HFFc6 (cell line): ENCODE measurements around the gene IL4I1. TPM values are rescaled to one million over a fixed set of nuclear protein-coding genes. Genes with fewer than 3 reads are reported as not detected.

Source experiments
- DNase-seq: peaks from one replicate; pipeline ENCODE4 v3.0.0-alpha.2; 2018
- H3K27ac Mint-ChIP-seq: 2 replicates; pipeline ENCODE4 v1.8.0; 2020; ENCODE audit warnings: mild to moderate bottlenecking, mixed read lengths
- H3K27me3 Mint-ChIP-seq: 2 replicates; pipeline ENCODE4 v1.8.0; 2021; ENCODE audit warnings: mild to moderate bottlenecking, moderate library complexity, mixed read lengths; ENCODE audit not compliant: insufficient read depth
- H3K36me3 Mint-ChIP-seq: 2 replicates; pipeline ENCODE4 v1.8.0; 2021; ENCODE audit warnings: low read depth, mixed read lengths
- H3K4me1 Mint-ChIP-seq: 2 replicates; pipeline ENCODE4 v1.8.0; 2020; ENCODE audit warnings: low read depth, mixed read lengths
- H3K4me3 Mint-ChIP-seq: 2 replicates; pipeline ENCODE4 v1.8.0; 2020; ENCODE audit warnings: mild to moderate bottlenecking, moderate library complexity, mixed read lengths
- H3K9me3 Mint-ChIP-seq: 2 replicates; pipeline ENCODE4 v1.8.0; 2020; ENCODE audit warnings: mild to moderate bottlenecking, mixed read lengths
- CTCF ChIP-seq: fragments of 200-600 bp; sonication (generic); IDR thresholded peaks from 2 replicates; pipeline ENCODE4 v1.5.0; 2021; ENCODE audit warnings: antibody characterized with exemption, mild to moderate bottlenecking
- total RNA-seq, 6 experiments: library from RNA; stranded (reverse); fragmentation: NEBNext Ultra II Directional; extraction: Animal tissue kit (Norgen Biotek cat#: 25700); gene quantifications; 2 replicates in 1 of 6; 3 replicates in 5 of 6; pipeline ENCODE4 v1.2.3, GENCODE V29; 2021

The IL4I1 gene
- total RNA-seq, 6 experiments from 2014 or later: 0.24 to 0.48 (median 0.41) TPM; not detected in 1

- no peak for DNase-seq
- peaks cover 5% of the 10 kb centered on the region; the same call in 1 of the 2 replicates for H3K9me3 Mint-ChIP-seq
- no peak for TF ChIP-seq CTCF
- no peak overlapping the region for H3K4me3 Mint-ChIP-seq
- no peak overlapping the region; the same call in 1 of the 2 replicates for H3K27ac Mint-ChIP-seq
- peaks cover 20% of the 10 kb centered on the region for H3K36me3 Mint-ChIP-seq
- peaks cover 8% of the 10 kb centered on the region for H3K27me3 Mint-ChIP-seq
- peaks cover 47% of the 10 kb centered on the region for H3K4me1 Mint-ChIP-seq
These were observed 26.3 kb downstream of the IL4I1 start for GRCh38 chr19:49870309-49870901.

- H3K27ac Mint-ChIP-seq: no peak overlapping the region; the same call in 1 of the 2 replicates
These were observed 27.0 kb downstream of the IL4I1 start for GRCh38 chr19:49869484-49870308.

GRCh38 chr19:49869009-49869483, 27.6 kb downstream of the IL4I1 start:
- DNase-seq: no peak
- Mint-ChIP-seq H3K27ac (no peak overlapping the region), H3K36me3 (peaks cover 33% of the 10 kb centered on the region), H3K9me3 (peaks cover 5% of the 10 kb centered on the region; the same call in 1 of the 2 replicates), H3K27me3 (peaks cover 8% of the 10 kb centered on the region), H3K4me1 (peaks cover 44% of the 10 kb centered on the region), H3K4me3 (no peak overlapping the region)
- no peak for TF ChIP-seq CTCF

More at GRCh38 chr19:49869484-49870308, 27.0 kb downstream of the IL4I1 start:
- Mint-ChIP-seq H3K4me3 (no peak overlapping the region), H3K9me3 (peaks cover 5% of the 10 kb centered on the region; the same call in 1 of the 2 replicates), H3K36me3 (peaks cover 26% of the 10 kb centered on the region), H3K4me1 (peaks cover 47% of the 10 kb centered on the region), H3K27me3 (peaks cover 8% of the 10 kb centered on the region)
- TF ChIP-seq CTCF: peak; percentile 46
- DNase-seq: peak; percentile 100

GRCh38 chr19:49866933-49867782, 29.5 kb downstream of the IL4I1 start, which contains the start of gene PNKP:
TSS of gene PNKP (minus strand) at chr19:49867576. CDS start at chr19:49867204, 372 bp downstream.
- peak within 1 kb of the TSS; percentile 97 for H3K4me3 Mint-ChIP-seq
- peaks cover 43% of the 10 kb centered on the region for H3K4me1 Mint-ChIP-seq
- H3K27ac Mint-ChIP-seq: no peak within 1 kb of the TSS; the same call in 1 of the 2 replicates
- TF ChIP-seq CTCF: 0 out of 2 replicates have a peak, but pooled peaks have one; percentile 1
- peaks cover 5% of the 10 kb centered on the region; the same call in 1 of the 2 replicates for H3K9me3 Mint-ChIP-seq
- H3K27me3 Mint-ChIP-seq: peaks cover 13% of the 10 kb centered on the region
- DNase-seq: peak; percentile 88
- peaks cover 38% of the 10 kb centered on the region for H3K36me3 Mint-ChIP-seq

GRCh38 chr19:49864890-49865289, 31.8 kb downstream of the IL4I1 start:
- H3K27me3 Mint-ChIP-seq: peaks cover 14% of the 10 kb centered on the region
- DNase-seq: no peak
- no peak overlapping the region for H3K27ac Mint-ChIP-seq
- H3K36me3 Mint-ChIP-seq: peaks cover 33% of the 10 kb centered on the region
- peak overlapping the region; percentile 97; the same call in 1 of the 2 replicates for H3K4me3 Mint-ChIP-seq
- peaks cover 30% of the 10 kb centered on the region for H3K4me1 Mint-ChIP-seq
- no peak for TF ChIP-seq CTCF
- peaks cover 5% of the 10 kb centered on the region; the same call in 1 of the 2 replicates for H3K9me3 Mint-ChIP-seq
